K562 treated with DMSO at 1 percent for 24 hours (cell line): Measurements from ENCODE around the gene MYH3. TPM values are rescaled to one million over a fixed set of nuclear protein-coding genes. Genes with fewer than 3 reads are reported as not detected.

Experiments
- total RNA-seq: library from RNA; unstranded; fragments of 300-600 nt; gene quantifications from 2 replicates; pipeline ENCODE4 v1.2.3, GENCODE V29; 2022; ENCODE audit warnings: low read depth; ENCODE audit not compliant: insufficient read depth

The MYH3 gene
- 0.15 and 0.19 TPM in 2 replicates for total RNA-seq

DNA sequence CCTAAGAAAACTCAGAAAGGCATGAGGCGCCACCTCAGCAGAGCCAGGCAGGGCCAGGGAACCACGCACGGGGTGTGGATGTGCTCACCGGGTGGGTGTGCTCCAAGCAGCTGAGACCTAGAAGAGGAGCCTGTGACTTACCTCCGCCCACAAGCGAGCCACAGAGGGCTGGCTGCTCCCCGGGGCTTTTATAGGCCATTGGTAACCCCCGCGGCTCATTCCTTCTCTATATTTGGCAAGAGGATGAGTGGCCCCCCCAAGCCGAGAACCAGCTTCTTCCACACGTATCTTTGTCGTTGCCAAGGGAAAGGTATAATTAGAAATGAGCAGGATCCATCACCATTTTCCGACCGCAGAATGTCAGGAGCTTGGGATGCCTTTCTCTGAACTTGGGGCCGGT lies at the start of gene MYH3:
Gene MYH3, minus strand, starts transcription at position 162 of the 400 bp plus-strand sequence. CDS start 2,245 bp downstream, outside the sequence.

DNA sequence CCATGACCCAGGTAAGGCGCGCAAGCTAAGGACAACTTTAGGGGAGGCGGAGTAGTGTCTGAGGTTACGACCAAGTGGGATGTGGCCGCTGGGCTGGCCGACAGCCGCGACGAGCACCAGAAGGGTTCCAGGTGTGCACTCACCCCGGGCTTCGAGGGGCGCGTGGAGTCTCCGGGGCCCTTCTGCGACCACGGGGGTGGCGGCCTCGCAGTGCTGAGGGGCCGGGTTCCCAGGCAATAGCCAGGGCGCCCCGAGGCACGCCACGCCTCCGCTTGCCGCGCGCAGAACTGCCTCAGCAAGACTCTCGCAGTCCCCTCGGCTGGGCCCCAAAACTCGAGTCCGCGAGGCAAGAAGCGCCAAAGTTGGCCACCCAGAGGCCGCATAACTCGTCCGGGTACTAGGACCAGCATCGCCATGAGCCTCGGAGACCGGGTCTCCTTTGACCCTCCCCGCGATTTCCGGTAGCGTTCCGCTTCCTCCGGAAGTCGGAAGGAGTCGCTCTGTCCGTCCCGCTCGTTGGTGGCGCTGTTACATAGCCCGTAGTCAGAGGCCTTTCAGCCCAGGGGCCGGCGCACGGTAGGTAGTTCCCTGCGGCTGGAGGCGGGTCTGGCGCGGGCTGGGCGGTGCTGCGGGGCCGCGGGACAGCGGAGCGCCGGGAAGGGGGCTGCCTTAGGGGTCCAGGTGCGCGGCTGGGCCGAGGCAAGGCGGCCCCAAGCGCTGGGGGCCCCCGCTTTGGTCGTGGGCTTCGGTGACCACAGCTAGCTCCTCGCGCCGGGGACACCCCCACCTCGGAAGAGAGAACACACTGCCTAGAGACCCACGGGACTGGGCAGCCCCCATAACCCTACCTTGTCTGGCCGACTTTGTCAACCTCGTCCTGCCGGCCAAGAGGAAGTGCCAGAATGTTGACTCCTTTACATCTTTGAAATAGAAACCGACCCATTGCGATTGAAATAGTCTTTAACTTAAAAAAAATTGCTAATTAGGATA lies 40.3 kb upstream of the MYH3 start, which contains the start of the genes ADPRM and SCO1:
Gene ADPRM, plus strand, starts transcription at position 503 of the 990 bp plus-strand sequence. CDS start 7,333 bp downstream, outside the sequence.
Gene SCO1, minus strand, starts transcription at position 442 of the 990 bp plus-strand sequence. Its CDS starts 26 bp downstream, at position 416.

Other genes with a start within 250 kb of the MYH3 start
- gene MYH8, start 235.4 kb downstream of the MYH3 start, total RNA-seq = not detected in 2 replicates
- not detected in 2 replicates for gene MYH4, start 187.8 kb downstream of the MYH3 start, total RNA-seq
- not detected in 2 replicates for gene MYH1, start 138.8 kb downstream of the MYH3 start, total RNA-seq
- gene MYH2, start 107.7 kb downstream of the MYH3 start, total RNA-seq = not detected in 2 replicates
- 6.5 and 7.8 TPM in 2 replicates for gene SCO1, start 40.2 kb upstream of the MYH3 start, total RNA-seq
- gene ADPRM, start 40.3 kb upstream of the MYH3 start, total RNA-seq = 5.2 and 6.3 TPM in 2 replicates
- gene TMEM220, start 72.7 kb upstream of the MYH3 start, total RNA-seq = not detected in 2 replicates
- not detected in 2 replicates for gene TMEM238L, start 146.8 kb upstream of the MYH3 start, total RNA-seq
- gene PIRT, start 180.8 kb upstream of the MYH3 start, total RNA-seq = not detected in 2 replicates